ENCODE measurements around the gene CFAP97D1.

The CFAP97D1 gene

GRCh38 chr17:43755389-43755875 lies 24.8 kb upstream of the CFAP97D1 start:
- peaks cover 4% of the 10 kb centered on the region for H3K4me1 ChIP-seq (ENCODE audit: control insufficient read depth, insufficient read depth, low read length)
- no peaks in the 10 kb centered on the region for H3K36me3 ChIP-seq (ENCODE audit: control insufficient read depth, insufficient read depth, low read length, severe bottlenecking)
- no peak for DNase-seq (ENCODE audit: low read depth)
- peak overlapping the region; percentile 16 for H3K4me3 ChIP-seq (ENCODE audit: low read length)
- H3K9ac ChIP-seq (ENCODE audit: low read length), result no peak overlapping the region
- H3K27me3 ChIP-seq (replicated peaks; ENCODE audit: control insufficient read depth, insufficient read depth, low read length), result peaks cover 70% of the 10 kb centered on the region
- no peaks in the 10 kb centered on the region for H3K9me3 ChIP-seq (ENCODE audit: control insufficient read depth, low read length)

GRCh38 chr17:43756201-43756600 lies 24.0 kb upstream of the CFAP97D1 start:
- no peak for DNase-seq (ENCODE audit: low read depth)
- Histone ChIP-seq H3K4me1 (ENCODE audit: control insufficient read depth, insufficient read depth, low read length) (peaks cover 4% of the 10 kb centered on the region), H3K9me3 (ENCODE audit: control insufficient read depth, low read length) (no peaks in the 10 kb centered on the region), H3K9ac (ENCODE audit: low read length) (no peak overlapping the region), H3K27me3 (replicated peaks; ENCODE audit: control insufficient read depth, insufficient read depth, low read length) (peaks cover 63% of the 10 kb centered on the region), H3K36me3 (ENCODE audit: control insufficient read depth, insufficient read depth, low read length, severe bottlenecking) (no peaks in the 10 kb centered on the region), H3K4me3 (ENCODE audit: low read length) (no peak overlapping the region)

GRCh38 chr17:43757171-43757660 lies 23.0 kb upstream of the CFAP97D1 start:
- H3K36me3 ChIP-seq (ENCODE audit: control insufficient read depth, insufficient read depth, low read length, severe bottlenecking), result no peaks in the 10 kb centered on the region
- no peak for DNase-seq (ENCODE audit: low read depth)
- H3K27me3 ChIP-seq (replicated peaks; ENCODE audit: control insufficient read depth, insufficient read depth, low read length), result peaks cover 54% of the 10 kb centered on the region
- no peaks in the 10 kb centered on the region for H3K9me3 ChIP-seq (ENCODE audit: control insufficient read depth, low read length)
- H3K4me3 ChIP-seq (ENCODE audit: low read length), result no peak overlapping the region
- H3K9ac ChIP-seq (ENCODE audit: low read length), result no peak overlapping the region
- peaks cover 4% of the 10 kb centered on the region for H3K4me1 ChIP-seq (ENCODE audit: control insufficient read depth, insufficient read depth, low read length)

- Histone ChIP-seq H3K36me3 (ENCODE audit: control insufficient read depth, insufficient read depth, low read length, severe bottlenecking) (no peaks in the 10 kb centered on the region), H3K4me3 (ENCODE audit: low read length) (no peak overlapping the region), H3K9ac (ENCODE audit: low read length) (no peak overlapping the region), H3K4me1 (ENCODE audit: control insufficient read depth, insufficient read depth, low read length) (peaks cover 4% of the 10 kb centered on the region), H3K9me3 (ENCODE audit: control insufficient read depth, low read length) (no peaks in the 10 kb centered on the region), H3K27me3 (replicated peaks; ENCODE audit: control insufficient read depth, insufficient read depth, low read length) (peaks cover 48% of the 10 kb centered on the region)
- no peak for DNase-seq (ENCODE audit: low read depth)
Measured at GRCh38 chr17:43758086-43758485, 22.1 kb upstream of the CFAP97D1 start.

- no peak within 1 kb of the TSS for H3K9ac ChIP-seq (ENCODE audit: low read length)
- no peaks in the 10 kb centered on the region for H3K9me3 ChIP-seq (ENCODE audit: control insufficient read depth, low read length)
- DNase-seq (ENCODE audit: low read depth), result no peak
- no peaks in the 10 kb centered on the region for H3K36me3 ChIP-seq (ENCODE audit: control insufficient read depth, insufficient read depth, low read length, severe bottlenecking)
- peaks cover 4% of the 10 kb centered on the region for H3K4me1 ChIP-seq (ENCODE audit: control insufficient read depth, insufficient read depth, low read length)
- H3K4me3 ChIP-seq (ENCODE audit: low read length), result no peak within 1 kb of the TSS
- peaks cover 45% of the 10 kb centered on the region for H3K27me3 ChIP-seq (replicated peaks; ENCODE audit: control insufficient read depth, insufficient read depth, low read length)
Measured at GRCh38 chr17:43758497-43759174, 21.6 kb upstream of the CFAP97D1 start, which contains the start of gene SOST. SOST (minus strand) TSS chr17:43758791; CDS start chr17:43758741, 50 bp downstream.

GRCh38 chr17:43759836-43760235 lies 20.4 kb upstream of the CFAP97D1 start:
- DNase-seq (ENCODE audit: low read depth), result no peak
- Histone ChIP-seq H3K9me3 (ENCODE audit: control insufficient read depth, low read length) (no peaks in the 10 kb centered on the region), H3K4me1 (ENCODE audit: control insufficient read depth, insufficient read depth, low read length) (peaks cover 13% of the 10 kb centered on the region), H3K9ac (ENCODE audit: low read length) (no peak overlapping the region), H3K36me3 (ENCODE audit: control insufficient read depth, insufficient read depth, low read length, severe bottlenecking) (no peaks in the 10 kb centered on the region), H3K4me3 (ENCODE audit: low read length) (no peak overlapping the region), H3K27me3 (replicated peaks; ENCODE audit: control insufficient read depth, insufficient read depth, low read length) (peaks cover 40% of the 10 kb centered on the region)

- H3K4me1 ChIP-seq (ENCODE audit: control insufficient read depth, insufficient read depth, low read length), result peaks cover 15% of the 10 kb centered on the region
- H3K27me3 ChIP-seq (replicated peaks; ENCODE audit: control insufficient read depth, insufficient read depth, low read length), result peaks cover 40% of the 10 kb centered on the region
- no peaks in the 10 kb centered on the region for H3K9me3 ChIP-seq (ENCODE audit: control insufficient read depth, low read length)
- H3K4me3 ChIP-seq (ENCODE audit: low read length), result no peak overlapping the region
- peak; percentile 96 for DNase-seq (ENCODE audit: low read depth)
- H3K9ac ChIP-seq (ENCODE audit: low read length), result no peak overlapping the region
- H3K36me3 ChIP-seq (ENCODE audit: control insufficient read depth, insufficient read depth, low read length, severe bottlenecking), result no peaks in the 10 kb centered on the region
Measured at GRCh38 chr17:43760254-43760852, 19.9 kb upstream of the CFAP97D1 start.

- peak; percentile 70 for DNase-seq (ENCODE audit: low read depth)
- Histone ChIP-seq H3K9me3 (ENCODE audit: control insufficient read depth, low read length) (no peaks in the 10 kb centered on the region), H3K4me3 (ENCODE audit: low read length) (no peak overlapping the region), H3K9ac (ENCODE audit: low read length) (no peak overlapping the region), H3K36me3 (ENCODE audit: control insufficient read depth, insufficient read depth, low read length, severe bottlenecking) (peaks cover 39% of the 10 kb centered on the region), H3K4me1 (ENCODE audit: control insufficient read depth, insufficient read depth, low read length) (peaks cover 12% of the 10 kb centered on the region), H3K27me3 (replicated peaks; ENCODE audit: control insufficient read depth, insufficient read depth, low read length) (no peaks in the 10 kb centered on the region)
Measured at GRCh38 chr17:43766413-43767052, 13.7 kb upstream of the CFAP97D1 start.

GRCh38 chr17:43767053-43767712 lies 13.1 kb upstream of the CFAP97D1 start:
- peaks cover 42% of the 10 kb centered on the region for H3K36me3 ChIP-seq (ENCODE audit: control insufficient read depth, insufficient read depth, low read length, severe bottlenecking)
- no peak overlapping the region for H3K4me3 ChIP-seq (ENCODE audit: low read length)
- peaks cover 12% of the 10 kb centered on the region for H3K4me1 ChIP-seq (ENCODE audit: control insufficient read depth, insufficient read depth, low read length)
- no peak overlapping the region for H3K9ac ChIP-seq (ENCODE audit: low read length)
- no peaks in the 10 kb centered on the region for H3K9me3 ChIP-seq (ENCODE audit: control insufficient read depth, low read length)
- no peaks in the 10 kb centered on the region for H3K27me3 ChIP-seq (replicated peaks; ENCODE audit: control insufficient read depth, insufficient read depth, low read length)
- DNase-seq (ENCODE audit: low read depth), result no peak

- Histone ChIP-seq H3K4me3 (ENCODE audit: low read length) (no peak overlapping the region), H3K9ac (ENCODE audit: low read length) (no peak overlapping the region), H3K36me3 (ENCODE audit: control insufficient read depth, insufficient read depth, low read length, severe bottlenecking) (peaks cover 47% of the 10 kb centered on the region), H3K9me3 (ENCODE audit: control insufficient read depth, low read length) (no peaks in the 10 kb centered on the region), H3K27me3 (replicated peaks; ENCODE audit: control insufficient read depth, insufficient read depth, low read length) (no peaks in the 10 kb centered on the region), H3K4me1 (ENCODE audit: control insufficient read depth, insufficient read depth, low read length) (peaks cover 12% of the 10 kb centered on the region)
- DNase-seq (ENCODE audit: low read depth), result no peak
Measured at GRCh38 chr17:43767713-43768059, 12.5 kb upstream of the CFAP97D1 start.

GRCh38 chr17:43768382-43768781 lies 11.9 kb upstream of the CFAP97D1 start:
- Histone ChIP-seq H3K36me3 (ENCODE audit: control insufficient read depth, insufficient read depth, low read length, severe bottlenecking) (peaks cover 54% of the 10 kb centered on the region), H3K9me3 (ENCODE audit: control insufficient read depth, low read length) (no peaks in the 10 kb centered on the region), H3K4me1 (ENCODE audit: control insufficient read depth, insufficient read depth, low read length) (peaks cover 12% of the 10 kb centered on the region), H3K27me3 (replicated peaks; ENCODE audit: control insufficient read depth, insufficient read depth, low read length) (no peaks in the 10 kb centered on the region), H3K4me3 (ENCODE audit: low read length) (no peak overlapping the region), H3K9ac (ENCODE audit: low read length) (no peak overlapping the region)
- no peak for DNase-seq (ENCODE audit: low read depth)
